Effector memory CD4-positive, alpha-beta T cell (primary cell): ENCODE results near the gene KRTAP1-5.
"Not testable (repeated sequence)": the region's sequence is repeated elsewhere in the genome, so short reads cannot be mapped to it uniquely, and the experiment has no call there.

ENCODE experiments used
- DNase-seq, 3 donors: peaks; one replicate each; pipeline ENCODE4 v3.0.0-alpha.2; 2020
- H3K27ac ChIP-seq: 2 replicates; pipeline ENCODE4 v1.7.0; 2013; ENCODE audit warnings: mild to moderate bottlenecking, low read length, moderate library complexity; ENCODE audit not compliant: insufficient read depth, poor library complexity, severe bottlenecking
- H3K27me3 ChIP-seq: replicated peaks from 2 replicates; pipeline ENCODE4 v1.7.0; 2013; ENCODE audit warnings: mild to moderate bottlenecking, low read length; ENCODE audit not compliant: insufficient read depth, control insufficient read depth, poor library complexity, severe bottlenecking
- H3K36me3 ChIP-seq: 2 replicates; pipeline ENCODE4 v1.7.0; 2013; ENCODE audit warnings: mild to moderate bottlenecking, low read length, moderate library complexity; ENCODE audit not compliant: control insufficient read depth, insufficient read depth
- H3K4me1 ChIP-seq: 2 replicates; pipeline ENCODE4 v1.7.0; 2013; ENCODE audit warnings: low read length, mild to moderate bottlenecking; ENCODE audit not compliant: control insufficient read depth, insufficient read depth, poor library complexity, severe bottlenecking
- H3K4me3 ChIP-seq: 2 replicates; pipeline ENCODE4 v1.7.0; 2013; ENCODE audit warnings: low read length, low read depth, mild to moderate bottlenecking; ENCODE audit not compliant: insufficient read depth, poor library complexity, severe bottlenecking
- H3K9me3 ChIP-seq: 2 replicates; pipeline ENCODE4 v1.7.0; 2013; ENCODE audit warnings: mild to moderate bottlenecking, low read length, moderate library complexity; ENCODE audit not compliant: control insufficient read depth

KRTAP1-5 gene

DNA sequence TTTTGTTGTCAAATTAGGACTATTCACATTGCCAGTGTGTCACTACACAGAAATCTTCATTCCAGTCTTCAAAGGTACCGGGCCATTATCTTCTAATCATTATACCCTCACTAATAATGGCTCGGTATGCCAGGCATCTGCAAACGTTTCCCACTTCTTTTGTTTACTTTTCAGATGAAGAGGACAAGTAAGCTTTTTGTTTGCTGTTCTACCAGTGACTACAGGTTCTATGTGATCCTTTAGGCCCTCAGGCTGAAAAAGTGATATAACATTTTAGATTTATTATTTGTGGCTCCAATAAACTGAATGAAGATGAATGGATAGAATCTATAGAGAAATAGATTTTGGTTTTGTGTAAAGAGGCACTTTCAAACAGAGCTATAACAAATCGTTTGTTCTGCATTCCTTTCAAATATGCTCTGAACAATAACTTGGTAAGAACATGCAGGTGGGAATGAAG is 17.7 kb downstream of the KRTAP1-5 start:
- Histone ChIP-seq H3K27me3 (no peaks in the 10 kb centered on the region), H3K27ac (no peak overlapping the region), H3K9me3 (no peaks in the 10 kb centered on the region), H3K36me3 (no peaks in the 10 kb centered on the region), H3K4me1 (no peaks in the 10 kb centered on the region), H3K4me3 (no peak overlapping the region)
- DNase-seq, result no peak

DNA sequence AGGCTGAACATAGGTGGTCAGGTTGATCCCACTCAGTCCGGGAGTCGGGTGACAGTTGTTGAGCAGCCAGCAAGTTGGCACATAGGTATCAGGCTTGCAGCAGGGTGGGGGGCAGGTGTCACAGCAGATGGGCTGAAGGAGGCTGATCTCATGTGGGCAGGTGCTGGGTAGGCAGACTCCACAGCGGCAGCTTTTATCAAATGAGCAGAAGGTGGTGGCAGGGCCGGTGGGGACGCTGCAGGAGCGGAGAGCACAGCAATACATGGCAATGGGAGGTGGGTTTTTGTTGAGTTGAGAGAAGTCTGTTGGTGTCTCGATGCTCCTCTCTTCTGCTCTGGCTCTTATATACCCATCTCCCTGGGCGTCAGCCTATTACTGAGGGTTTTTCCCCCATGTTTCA is 18.2 kb downstream of the KRTAP1-5 start, which contains the start of gene KRTAP3-1:
TSS of gene KRTAP3-1 (minus strand) at position 318 of the 400 bp plus-strand sequence. CDS start at position 264, 54 bp downstream.
- Histone ChIP-seq H3K27me3 (no peaks in the 10 kb centered on the region), H3K4me1 (no peaks in the 10 kb centered on the region), H3K4me3 (no peak within 1 kb of the TSS), H3K9me3 (no peaks in the 10 kb centered on the region), H3K27ac (no peak within 1 kb of the TSS), H3K36me3 (no peaks in the 10 kb centered on the region)
- DNase-seq, result no peak

DNA sequence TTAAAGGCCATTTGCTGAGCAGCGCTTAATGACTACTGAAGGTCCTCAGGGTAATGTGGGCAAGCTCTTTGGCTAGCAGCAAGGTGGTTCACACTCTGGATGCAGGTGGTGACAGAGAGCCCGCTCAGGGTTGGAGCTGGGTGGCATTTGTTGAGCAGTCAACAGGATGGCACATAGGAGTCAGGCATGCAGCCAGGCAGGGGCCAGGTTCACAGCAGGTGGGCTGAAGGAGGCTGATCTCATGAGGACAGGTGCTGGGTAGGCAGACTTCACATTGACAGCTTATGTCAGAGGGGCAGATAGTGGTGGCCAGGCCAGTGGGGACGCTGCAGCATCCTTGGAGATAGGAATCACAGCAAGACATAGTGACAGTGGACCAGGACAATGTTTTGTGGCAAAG is 22.6 kb downstream of the KRTAP1-5 start:
- no peaks in the 10 kb centered on the region for H3K27me3 ChIP-seq
- no peak overlapping the region for H3K27ac ChIP-seq
- H3K36me3 ChIP-seq, result no peaks in the 10 kb centered on the region
- no peaks in the 10 kb centered on the region for H3K4me1 ChIP-seq
- H3K4me3 ChIP-seq, result no peak overlapping the region
- H3K9me3 ChIP-seq, result no peaks in the 10 kb centered on the region
- no peak for DNase-seq

DNA sequence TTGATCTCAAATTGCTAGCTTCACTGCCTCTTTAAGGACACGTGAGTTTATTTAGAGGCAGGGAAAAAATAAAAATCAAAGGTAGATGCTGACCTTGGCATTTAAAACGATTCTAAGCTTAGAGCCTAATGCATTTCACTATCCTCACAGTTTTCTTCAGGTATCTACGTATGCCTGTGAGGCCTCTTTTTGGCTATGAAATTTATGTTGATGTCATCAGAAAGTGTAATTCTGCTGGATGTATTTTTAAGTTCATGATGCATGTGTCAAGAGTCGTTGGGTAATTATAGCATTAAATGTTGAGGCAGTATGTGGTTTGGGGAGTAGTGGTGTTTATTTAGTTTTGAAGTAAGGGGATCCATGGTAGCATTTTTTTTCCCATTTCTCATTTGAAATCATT is 23.1 kb downstream of the KRTAP1-5 start:
- H3K4me3 ChIP-seq, result no peak overlapping the region
- no peaks in the 10 kb centered on the region for H3K9me3 ChIP-seq
- no peaks in the 10 kb centered on the region for H3K4me1 ChIP-seq
- H3K27me3 ChIP-seq, result no peaks in the 10 kb centered on the region
- H3K27ac ChIP-seq, result no peak overlapping the region
- H3K36me3 ChIP-seq, result no peaks in the 10 kb centered on the region
- DNase-seq, result no peak

DNA sequence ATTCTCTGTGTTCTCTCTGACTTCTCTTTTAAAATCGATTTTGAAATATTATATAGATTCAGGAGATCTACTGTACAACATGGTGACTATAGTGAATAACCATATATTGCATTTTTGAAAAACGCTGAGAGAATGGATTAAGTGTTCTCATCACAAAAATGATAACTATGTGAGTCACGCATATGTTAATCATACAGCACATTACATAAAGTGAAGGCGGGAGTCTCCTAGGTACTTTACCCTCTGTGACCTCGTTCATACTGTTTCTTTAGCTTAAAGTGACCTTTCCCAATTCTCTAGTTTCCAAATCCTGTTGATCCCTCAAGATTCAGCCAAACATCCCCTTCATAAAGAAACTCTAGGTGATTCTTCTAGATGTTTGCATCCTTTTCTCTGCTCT is 24.2 kb downstream of the KRTAP1-5 start:
- no peaks in the 10 kb centered on the region for H3K9me3 ChIP-seq
- DNase-seq, result no peak
- H3K36me3 ChIP-seq, result no peaks in the 10 kb centered on the region
- peaks cover 3% of the 10 kb centered on the region for H3K27me3 ChIP-seq
- no peak overlapping the region for H3K27ac ChIP-seq
- H3K4me3 ChIP-seq, result no peak overlapping the region
- no peaks in the 10 kb centered on the region for H3K4me1 ChIP-seq

DNA sequence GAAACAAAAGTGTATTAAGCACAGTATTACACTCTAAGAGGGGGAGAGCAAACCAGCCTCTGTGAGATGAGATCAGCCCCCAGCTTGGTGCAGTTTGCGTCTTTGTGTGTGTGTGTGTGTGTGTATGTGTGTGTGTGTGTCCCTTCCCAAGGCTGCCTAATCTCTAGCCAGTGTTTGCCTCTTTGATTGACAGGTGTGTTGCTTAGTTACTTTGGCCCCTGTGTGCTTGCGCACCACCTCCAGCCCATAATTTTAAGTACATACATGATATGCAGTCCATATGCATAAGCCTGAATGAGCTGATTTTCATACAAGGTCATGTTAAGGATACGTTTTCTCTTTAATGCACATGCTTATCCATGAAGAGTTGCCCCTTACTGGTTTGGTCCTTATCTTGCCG is 25.2 kb downstream of the KRTAP1-5 start:
- Histone ChIP-seq H3K27ac (no peak overlapping the region), H3K36me3 (no peaks in the 10 kb centered on the region), H3K9me3 (no peaks in the 10 kb centered on the region), H3K27me3 (peaks cover 3% of the 10 kb centered on the region), H3K4me3 (no peak overlapping the region), H3K4me1 (no peaks in the 10 kb centered on the region)
- no peak for DNase-seq

DNA sequence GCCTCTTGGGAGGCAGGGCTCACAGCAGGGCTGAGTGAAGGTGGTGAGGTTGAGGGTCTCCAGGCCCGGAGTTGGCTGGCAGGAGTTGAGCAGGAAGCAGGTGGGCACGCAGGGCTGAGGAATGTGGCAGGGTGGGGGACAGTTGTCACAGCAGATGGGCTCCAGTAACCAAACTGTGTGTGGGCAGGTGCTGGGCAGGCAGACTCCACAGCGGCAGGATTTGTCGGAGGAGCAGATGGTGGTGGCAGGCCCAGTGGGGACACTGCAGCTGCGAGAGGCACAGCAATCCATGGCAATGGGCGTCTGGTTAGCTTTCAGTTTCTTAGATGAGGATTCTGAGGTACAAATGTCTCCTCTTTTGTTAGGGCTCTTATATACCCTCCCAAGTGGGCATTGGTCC is 27.4 kb downstream of the KRTAP1-5 start, which contains the start of gene KRTAP3-2:
TSS of gene KRTAP3-2 (minus strand) at position 344 of the 400 bp plus-strand sequence. CDS start at position 291, 53 bp downstream.
- not testable (repeated sequence) for H3K9me3 ChIP-seq, DNase-seq, H3K4me3 ChIP-seq, H3K4me1 ChIP-seq, H3K27me3 ChIP-seq, H3K27ac ChIP-seq, H3K36me3 ChIP-seq

DNA sequence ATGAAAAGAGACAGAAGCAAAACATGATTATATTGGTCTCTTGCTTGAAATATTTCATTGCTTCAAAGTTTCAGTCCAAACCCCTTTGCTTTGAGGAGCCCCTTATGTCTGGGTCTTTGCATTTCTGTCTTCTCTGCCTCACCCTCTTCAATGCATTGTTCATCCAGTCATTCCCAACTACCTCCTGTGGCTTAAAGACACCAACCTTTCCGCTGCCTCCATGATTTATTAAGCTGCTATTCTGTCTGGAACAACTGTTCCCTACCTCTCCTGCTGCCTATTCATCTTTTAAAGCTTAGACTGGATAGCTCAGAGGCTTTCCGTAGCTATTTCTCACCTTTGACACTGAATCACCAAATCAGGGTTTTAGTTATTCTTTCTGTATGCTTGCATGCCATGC is 29.6 kb downstream of the KRTAP1-5 start:
- no peak overlapping the region for H3K27ac ChIP-seq
- DNase-seq, result no peak
- peaks cover 3% of the 10 kb centered on the region for H3K27me3 ChIP-seq
- no peaks in the 10 kb centered on the region for H3K9me3 ChIP-seq
- H3K4me3 ChIP-seq, result no peak overlapping the region
- H3K4me1 ChIP-seq, result no peaks in the 10 kb centered on the region
- no peaks in the 10 kb centered on the region for H3K36me3 ChIP-seq

DNA sequence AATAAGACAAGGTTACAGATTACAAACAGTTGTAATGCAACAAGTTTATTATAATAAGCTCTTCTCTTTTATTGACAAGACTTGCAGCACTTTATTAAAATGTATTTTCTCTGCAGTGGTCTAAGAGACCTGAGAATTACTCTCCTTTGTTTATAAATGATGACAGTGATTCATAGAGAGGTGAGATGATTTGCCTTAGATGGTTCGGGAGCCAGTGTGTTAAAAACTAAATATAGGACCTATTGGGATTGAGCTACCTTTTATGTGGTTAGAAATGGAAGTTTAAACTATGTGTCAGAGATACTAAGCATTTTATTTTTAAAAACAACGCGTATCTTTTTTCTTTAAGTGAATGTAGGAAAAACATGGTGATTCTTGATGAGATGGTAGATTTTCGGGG is 30.2 kb downstream of the KRTAP1-5 start:
- peaks cover 3% of the 10 kb centered on the region for H3K27me3 ChIP-seq
- no peaks in the 10 kb centered on the region for H3K4me1 ChIP-seq
- H3K36me3 ChIP-seq, result no peaks in the 10 kb centered on the region
- H3K9me3 ChIP-seq, result no peaks in the 10 kb centered on the region
- no peak for DNase-seq
- H3K27ac ChIP-seq, result no peak overlapping the region
- no peak overlapping the region for H3K4me3 ChIP-seq

DNA sequence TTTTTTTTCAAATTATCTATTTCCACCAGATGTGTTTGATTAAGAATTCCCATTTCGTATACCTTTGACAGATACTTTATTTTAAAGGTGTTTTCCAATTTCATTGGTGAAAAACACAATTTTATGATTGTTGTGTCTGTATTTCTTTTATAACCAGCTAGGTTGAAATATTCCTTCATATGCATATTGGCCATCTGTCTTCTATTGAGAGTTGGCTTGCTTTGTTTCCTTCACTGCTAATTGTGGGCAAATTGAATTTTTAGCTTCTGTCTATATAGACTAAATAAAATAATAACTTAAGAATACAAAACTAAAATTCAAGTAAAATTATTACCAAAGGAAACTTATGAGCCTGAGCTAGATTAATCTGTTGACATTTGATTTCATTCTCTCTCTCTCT is 31.9 kb downstream of the KRTAP1-5 start:
- Histone ChIP-seq H3K4me3 (no peak overlapping the region), H3K27ac (no peak overlapping the region), H3K36me3 (no peaks in the 10 kb centered on the region), H3K27me3 (peaks cover 3% of the 10 kb centered on the region), H3K4me1 (no peaks in the 10 kb centered on the region), H3K9me3 (no peaks in the 10 kb centered on the region)
- DNase-seq, result no peak
